DMS114 treated with DMSO at 0.1 percent for 48 hours (cell line): Measurements from ENCODE around the gene PTBP1.
"Not testable (repeated sequence)": the region's sequence is repeated elsewhere in the genome, so short reads cannot be mapped to it uniquely, and the experiment has no call there.

Source experiments
- DNase-seq: peaks from one replicate; lab custom pipeline; 2025; ENCODE audit not compliant: unreplicated experiment; lab: John Stamatoyannopoulos, UW

PTBP1 gene

GRCh38 chr19:810077-810855 is 13.0 kb downstream of the PTBP1 start:
- no peak for DNase-seq

GRCh38 chr19:810883-811489 is 13.7 kb downstream of the PTBP1 start:
- DNase-seq: no peak

GRCh38 chr19:811506-812048 is 14.3 kb downstream of the PTBP1 start:
- no peak for DNase-seq

GRCh38 chr19:812049-812746 is 14.9 kb downstream of the PTBP1 start:
- no peak for DNase-seq

GRCh38 chr19:812747-813218 is 15.5 kb downstream of the PTBP1 start:
- DNase-seq: no peak

- no peak for DNase-seq
These were observed 16.2 kb downstream of the PTBP1 start for GRCh38 chr19:813219-814151.

GRCh38 chr19:814152-815078 is 17.2 kb downstream of the PTBP1 start:
- DNase-seq: no peak

DNA sequence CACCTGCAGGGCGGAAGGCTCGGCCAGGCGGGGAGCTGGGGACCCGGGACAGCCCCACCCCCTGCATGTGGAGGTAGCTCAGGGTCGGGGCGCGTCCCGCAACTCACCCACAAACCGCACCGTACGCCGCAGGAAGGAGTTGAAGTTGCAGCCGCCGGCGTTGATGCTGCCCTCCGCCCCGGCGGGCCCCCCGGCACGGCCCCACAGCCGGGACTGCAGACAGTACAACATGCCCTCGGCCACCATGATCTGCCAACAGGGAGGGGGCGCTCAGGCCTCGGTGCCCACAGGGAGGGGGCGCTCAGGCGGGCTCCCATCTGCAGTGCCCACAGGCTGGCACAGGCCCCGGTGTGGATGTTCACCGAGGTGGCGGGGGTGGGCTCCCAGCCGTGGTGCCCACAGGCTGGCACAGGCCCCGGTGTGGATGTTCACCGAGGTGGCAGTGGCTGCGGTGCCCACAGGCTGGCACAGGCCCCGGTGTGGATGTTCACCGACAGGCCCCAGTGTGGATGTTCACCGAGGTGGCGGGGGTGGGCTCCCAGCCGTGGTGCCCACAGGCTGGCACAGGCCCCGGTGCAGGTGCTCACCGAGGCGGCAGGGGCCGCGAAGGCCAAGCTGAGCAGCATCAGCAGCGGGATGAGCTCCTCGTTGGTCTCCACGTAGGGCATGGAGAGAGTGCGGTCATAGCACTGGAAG is 18.0 kb downstream of the PTBP1 start:
- DNase-seq: no peak

DNA sequence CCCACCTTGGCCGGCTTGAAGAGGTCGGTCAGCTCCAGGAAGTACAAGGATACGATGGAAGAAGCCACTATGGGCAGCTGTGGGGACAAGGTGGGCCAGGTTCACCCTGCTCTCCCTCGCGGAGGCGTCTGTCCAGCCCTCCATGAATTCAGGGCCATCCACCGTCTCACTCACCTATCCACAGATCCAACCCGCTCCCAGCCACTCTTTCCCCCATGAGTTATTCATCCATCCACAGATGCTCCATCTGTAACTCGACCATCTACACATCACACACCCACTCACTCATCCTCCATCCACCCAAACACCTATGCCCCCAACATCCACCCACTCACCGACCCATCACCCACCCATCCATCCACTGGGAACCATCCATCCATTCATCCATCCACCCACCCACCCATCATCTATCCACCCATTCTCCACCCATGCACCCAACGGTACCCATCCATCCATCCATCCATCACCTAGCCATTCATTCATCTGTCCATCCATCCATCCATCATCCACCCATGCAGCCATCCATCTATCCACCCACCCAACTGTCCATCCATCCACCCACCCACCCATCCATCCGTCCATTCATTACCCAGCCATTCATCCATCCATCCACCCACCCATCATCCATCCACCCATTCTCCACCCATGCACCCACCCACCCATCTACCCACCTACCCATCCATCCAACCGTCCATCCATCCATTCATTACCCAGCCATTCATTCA is 18.7 kb downstream of the PTBP1 start:
- DNase-seq: no peak

- DNase-seq: no peak
These were observed 19.2 kb downstream of the PTBP1 start for GRCh38 chr19:816500-816857.

DNA sequence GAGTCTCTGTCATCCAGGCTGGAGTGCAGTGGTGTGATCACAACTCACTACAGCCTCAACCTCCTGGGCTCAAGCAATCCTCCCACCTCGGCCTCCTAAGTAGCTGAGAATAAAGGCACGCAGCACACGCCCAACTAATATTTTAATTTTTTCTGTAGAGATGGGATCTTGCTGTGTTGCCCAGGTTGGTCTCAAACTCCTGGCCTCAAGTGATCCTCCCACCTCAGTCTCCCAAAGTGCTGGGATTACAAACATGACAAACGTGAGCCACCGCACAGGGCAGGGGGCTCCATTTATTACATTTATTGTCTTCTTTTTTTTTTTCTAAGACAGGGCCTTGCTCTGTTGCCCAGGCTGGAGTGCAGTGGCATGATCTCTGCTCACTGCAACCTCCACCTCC is 23.0 kb downstream of the PTBP1 start:
- not testable (repeated sequence) for DNase-seq

- DNase-seq: no peak
These were observed 24.1 kb downstream of the PTBP1 start for GRCh38 chr19:821231-821824.

DNA sequence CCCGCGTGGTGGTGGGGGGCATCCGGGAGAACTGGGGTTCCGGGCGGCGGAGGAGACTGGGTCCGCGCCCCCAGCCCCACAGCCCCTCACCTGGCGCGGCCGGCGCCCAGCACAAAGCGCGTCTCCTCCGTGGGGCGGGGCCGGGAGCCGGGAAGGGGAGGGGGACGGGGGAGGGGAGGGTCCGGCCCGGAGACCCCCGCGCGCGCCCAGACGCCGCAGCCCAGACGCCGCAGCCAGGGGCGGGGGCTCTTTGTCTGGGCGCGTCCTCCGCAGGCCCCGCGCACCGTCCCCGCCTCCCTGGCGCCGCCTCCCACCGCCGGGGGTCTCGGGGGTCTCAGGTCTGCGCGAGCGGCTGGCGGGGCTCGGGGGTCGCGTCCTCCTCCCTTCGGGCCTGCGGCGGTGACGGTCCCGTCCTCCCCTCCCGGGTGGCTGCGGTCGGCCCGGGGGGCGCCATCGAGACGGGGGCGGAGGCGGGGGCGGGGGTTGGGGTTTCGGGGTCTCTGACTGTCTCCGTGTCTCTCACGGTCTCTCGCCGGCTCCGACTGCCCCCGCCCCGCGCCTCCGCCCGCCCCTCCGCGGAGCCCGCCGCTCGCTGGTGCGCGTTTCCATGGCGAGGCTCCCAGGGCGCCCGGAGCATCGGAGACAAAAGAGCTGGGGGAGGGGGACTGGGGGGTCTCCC is 24.7 kb downstream of the PTBP1 start, which contains the start of gene PLPPR3:
PLPPR3 (minus strand) TSS at position 131 of the 679 bp plus-strand sequence. CDS start 396 bp downstream, outside the sequence.
- no peak for DNase-seq

DNA sequence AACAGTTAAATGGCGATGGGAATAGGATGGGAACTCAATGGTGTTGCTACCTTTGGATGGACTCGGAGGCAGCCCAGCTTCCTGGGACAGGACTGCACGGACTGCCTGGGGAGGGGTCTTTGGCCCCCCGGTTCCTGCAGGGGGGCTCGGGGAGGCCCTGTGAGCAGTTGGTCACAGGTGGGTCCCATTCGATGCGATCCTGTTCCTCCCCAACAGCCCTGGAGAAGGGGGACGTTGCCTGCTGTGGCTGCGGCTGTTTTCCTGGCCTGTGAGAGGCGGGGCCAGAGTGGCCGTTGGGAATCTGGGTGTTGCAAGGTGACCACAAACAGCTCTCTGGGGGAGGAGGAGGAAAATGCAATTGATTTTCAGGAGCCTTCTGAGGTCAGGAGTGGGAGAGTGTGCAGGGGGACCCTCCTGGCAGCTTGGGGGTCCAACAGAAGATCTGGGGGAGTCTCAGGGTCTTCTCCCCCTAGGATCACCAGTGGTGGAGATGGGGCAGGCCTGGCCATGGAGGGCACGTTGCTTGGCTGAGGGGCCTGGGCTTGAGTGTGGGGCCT is 26.4 kb downstream of the PTBP1 start:
- no peak for DNase-seq

DNA sequence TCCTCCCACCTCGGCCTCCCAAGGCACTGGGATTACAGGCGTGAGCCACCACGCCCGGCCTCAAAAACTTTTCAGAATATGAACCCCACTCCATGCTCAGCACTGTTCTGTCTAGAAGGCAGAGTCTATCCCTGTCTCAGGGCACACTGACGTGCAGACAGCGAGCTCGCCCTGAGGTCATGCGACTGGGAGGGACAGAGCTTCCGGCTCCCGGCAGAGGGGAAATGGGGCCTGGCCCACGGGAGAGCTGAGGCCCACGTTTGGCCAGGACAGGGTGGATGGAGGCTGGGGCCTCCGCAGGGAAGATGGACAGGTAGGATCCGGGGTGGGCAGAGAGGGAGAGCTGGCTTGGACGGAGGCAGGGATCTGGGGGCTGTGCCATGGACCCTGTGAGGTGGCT is 27.6 kb downstream of the PTBP1 start:
- DNase-seq: no peak

DNA sequence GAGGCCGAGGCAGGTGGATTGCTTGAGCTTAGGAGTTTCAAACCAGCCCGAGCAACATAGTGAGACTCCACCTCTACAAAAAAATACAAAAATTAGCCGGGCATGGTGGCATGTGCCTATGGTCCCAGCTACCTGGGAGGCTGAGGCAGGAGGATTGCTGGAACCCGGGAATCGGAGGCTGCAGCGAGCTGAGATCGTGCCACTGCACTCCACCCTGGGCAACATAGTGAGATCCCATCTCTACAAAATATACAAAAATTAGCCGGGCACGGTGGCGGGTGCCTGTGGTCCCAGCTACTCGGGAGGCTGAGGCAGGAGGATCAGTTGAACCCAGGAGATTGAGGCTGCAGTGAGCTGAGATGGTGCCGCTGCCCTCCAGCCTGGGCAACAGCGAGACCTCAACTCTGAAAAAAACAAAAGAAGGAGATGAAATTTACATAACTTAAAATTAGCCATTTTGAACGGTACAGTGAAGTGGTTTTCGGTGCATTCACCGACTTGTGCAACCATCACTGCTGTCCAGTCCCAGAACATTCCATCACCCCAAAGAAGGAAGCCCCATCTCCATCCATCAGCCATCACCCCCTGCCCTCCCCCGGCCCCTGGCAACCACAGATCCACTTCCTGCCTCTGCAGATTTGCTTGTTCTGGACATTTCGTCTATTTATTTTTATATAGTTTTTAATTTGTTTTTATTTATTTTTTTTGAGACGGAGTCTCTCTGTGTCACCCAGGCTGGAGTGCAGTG is 28.8 kb downstream of the PTBP1 start:
- no peak for DNase-seq
